Muscle layer of colon (tissue), 2 donors: Measurements from ENCODE around the gene FAM181A.

Source experiments
- H3K27ac ChIP-seq: one replicate; pipeline ENCODE4 v1.7.0; 2013; ENCODE audit warnings: low read depth, mild to moderate bottlenecking, low read length, moderate library complexity
- H3K27me3 ChIP-seq, 2 donors: one replicate each; pipeline ENCODE4 v1.7.0; 2013; ENCODE audit warnings: low read length in 2 of 2, mild to moderate bottlenecking in 2 of 2; ENCODE audit not compliant: insufficient read depth in 2 of 2, control insufficient read depth in 1 of 2
- H3K36me3 ChIP-seq: one replicate; pipeline ENCODE4 v1.7.0; 2013; ENCODE audit warnings: mild to moderate bottlenecking, low read length; ENCODE audit not compliant: insufficient read depth
- H3K4me1 ChIP-seq: one replicate; pipeline ENCODE4 v1.7.0; 2013; ENCODE audit warnings: mild to moderate bottlenecking, low read length; ENCODE audit not compliant: insufficient read depth
- H3K4me3 ChIP-seq, 2 donors: one replicate each; pipeline ENCODE4 v1.7.0; 2013; ENCODE audit warnings: low read length in 2 of 2, low read depth in 1 of 2, mild to moderate bottlenecking in 1 of 2, moderate library complexity in 1 of 2
- H3K9ac ChIP-seq: one replicate; pipeline ENCODE4 v1.7.0; 2013; ENCODE audit warnings: low read length
- H3K9me3 ChIP-seq: one replicate; pipeline ENCODE4 v1.7.0; 2013; ENCODE audit warnings: mild to moderate bottlenecking, low read length
- donor health status: abdominal sarcoma.
- donor health status: Adenocarcinoma of cecum.

The FAM181A gene

GRCh38 chr14:93935213-93935612, 8.1 kb downstream of the FAM181A start:
- no peak overlapping the region for H3K27ac ChIP-seq
- H3K9ac ChIP-seq, result no peak overlapping the region
- H3K9me3 ChIP-seq, result no peaks in the 10 kb centered on the region
- H3K4me3 ChIP-seq, result no peak overlapping the region
- H3K4me1 ChIP-seq, result peaks cover 6% of the 10 kb centered on the region
- H3K27me3 ChIP-seq, result no peaks in the 10 kb centered on the region
- peaks cover 82% of the 10 kb centered on the region for H3K36me3 ChIP-seq

GRCh38 chr14:93936245-93936644, 9.1 kb downstream of the FAM181A start:
- Histone ChIP-seq H3K36me3 (peaks cover 82% of the 10 kb centered on the region), H3K4me1 (peaks cover 14% of the 10 kb centered on the region), H3K27me3 (no peaks in the 10 kb centered on the region), H3K9ac (no peak overlapping the region), H3K27ac (peak overlapping the region; percentile 37), H3K4me3 (no peak overlapping the region), H3K9me3 (no peaks in the 10 kb centered on the region)

DNA sequence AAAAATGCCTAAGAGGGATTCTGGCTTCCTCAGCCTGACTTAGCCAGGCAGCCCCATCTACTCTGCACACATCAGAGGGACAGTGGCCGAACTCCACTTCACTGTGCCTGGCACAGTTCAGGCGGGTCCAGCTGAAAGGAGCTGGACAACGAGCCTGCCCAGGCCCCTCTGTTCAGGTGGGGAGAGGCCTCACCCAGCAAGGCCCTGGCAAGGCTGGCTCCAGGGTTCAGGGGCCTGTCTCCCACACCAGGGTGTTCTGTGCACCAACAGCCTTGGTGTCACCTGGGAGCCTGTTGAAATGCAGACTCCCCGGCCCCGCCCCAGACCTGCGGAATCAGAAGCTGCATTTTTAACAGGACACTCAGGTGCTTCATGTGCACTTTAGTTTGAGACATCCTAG, 9.8 kb downstream of the FAM181A start:
- Histone ChIP-seq H3K4me1 (peaks cover 15% of the 10 kb centered on the region), H3K27ac (no peak overlapping the region), H3K4me3 (no peak overlapping the region), H3K9me3 (no peaks in the 10 kb centered on the region), H3K36me3 (peaks cover 83% of the 10 kb centered on the region), H3K9ac (no peak overlapping the region), H3K27me3 (no peaks in the 10 kb centered on the region)

DNA sequence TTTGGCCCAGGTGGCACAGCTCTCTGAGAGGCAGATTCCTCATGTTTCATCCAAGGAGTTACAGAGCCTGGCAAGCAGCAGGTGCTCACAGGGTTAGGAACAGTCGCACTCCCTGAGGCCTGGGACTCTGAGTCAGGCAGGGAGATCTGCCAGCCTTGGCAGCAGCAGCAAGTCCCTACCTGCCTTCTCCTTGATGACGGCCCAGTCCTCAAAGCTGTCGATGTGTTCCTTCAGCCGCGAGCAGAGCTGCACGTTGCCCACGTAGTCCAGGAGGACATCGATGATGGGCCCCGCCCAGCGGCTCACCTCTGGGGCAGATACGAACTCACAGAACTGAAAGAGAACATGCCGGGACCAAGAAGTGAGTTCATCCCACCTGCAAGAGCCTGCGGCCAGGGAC, 10.4 kb downstream of the FAM181A start:
- no peaks in the 10 kb centered on the region for H3K9me3 ChIP-seq
- no peak overlapping the region for H3K9ac ChIP-seq
- no peaks in the 10 kb centered on the region for H3K27me3 ChIP-seq
- H3K4me1 ChIP-seq, result peaks cover 21% of the 10 kb centered on the region
- H3K36me3 ChIP-seq, result peaks cover 83% of the 10 kb centered on the region
- no peak overlapping the region for H3K4me3 ChIP-seq
- no peak overlapping the region for H3K27ac ChIP-seq

DNA sequence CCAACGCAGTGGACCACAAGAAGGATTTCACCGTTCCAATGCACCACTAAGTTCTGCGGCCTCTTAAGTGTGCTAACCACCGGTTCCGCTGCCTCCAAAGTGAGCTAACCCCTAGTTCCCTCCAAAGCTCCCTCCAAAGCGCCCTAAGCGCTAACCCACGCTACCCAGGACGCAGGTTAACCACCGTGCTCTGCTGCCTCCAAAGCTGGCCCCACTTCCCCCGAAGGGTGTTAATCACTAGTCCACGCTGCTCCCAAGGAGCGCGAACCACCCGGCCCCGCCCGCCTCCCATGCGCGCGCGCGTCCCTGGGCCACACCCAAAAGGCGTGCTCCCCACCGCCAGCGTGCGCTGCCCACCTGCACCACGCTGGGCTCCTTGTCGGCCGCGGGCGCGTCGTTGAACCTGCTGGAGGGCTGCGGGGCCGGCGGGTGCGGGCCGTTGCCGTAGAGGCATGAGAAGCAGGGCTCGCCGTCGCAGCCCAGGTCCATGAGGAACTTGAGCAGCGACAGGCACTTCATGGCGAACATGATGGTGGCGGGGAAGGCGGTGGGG, 11.7 kb downstream of the FAM181A start:
- H3K36me3 ChIP-seq, result peaks cover 83% of the 10 kb centered on the region
- peak overlapping the region in 1 of 2 donors; percentile 18 for H3K4me3 ChIP-seq
- H3K27ac ChIP-seq, result no peak overlapping the region
- H3K9ac ChIP-seq, result no peak overlapping the region
- peaks cover 22% of the 10 kb centered on the region for H3K4me1 ChIP-seq
- H3K9me3 ChIP-seq, result no peaks in the 10 kb centered on the region
- H3K27me3 ChIP-seq, result no peaks in the 10 kb centered on the region

DNA sequence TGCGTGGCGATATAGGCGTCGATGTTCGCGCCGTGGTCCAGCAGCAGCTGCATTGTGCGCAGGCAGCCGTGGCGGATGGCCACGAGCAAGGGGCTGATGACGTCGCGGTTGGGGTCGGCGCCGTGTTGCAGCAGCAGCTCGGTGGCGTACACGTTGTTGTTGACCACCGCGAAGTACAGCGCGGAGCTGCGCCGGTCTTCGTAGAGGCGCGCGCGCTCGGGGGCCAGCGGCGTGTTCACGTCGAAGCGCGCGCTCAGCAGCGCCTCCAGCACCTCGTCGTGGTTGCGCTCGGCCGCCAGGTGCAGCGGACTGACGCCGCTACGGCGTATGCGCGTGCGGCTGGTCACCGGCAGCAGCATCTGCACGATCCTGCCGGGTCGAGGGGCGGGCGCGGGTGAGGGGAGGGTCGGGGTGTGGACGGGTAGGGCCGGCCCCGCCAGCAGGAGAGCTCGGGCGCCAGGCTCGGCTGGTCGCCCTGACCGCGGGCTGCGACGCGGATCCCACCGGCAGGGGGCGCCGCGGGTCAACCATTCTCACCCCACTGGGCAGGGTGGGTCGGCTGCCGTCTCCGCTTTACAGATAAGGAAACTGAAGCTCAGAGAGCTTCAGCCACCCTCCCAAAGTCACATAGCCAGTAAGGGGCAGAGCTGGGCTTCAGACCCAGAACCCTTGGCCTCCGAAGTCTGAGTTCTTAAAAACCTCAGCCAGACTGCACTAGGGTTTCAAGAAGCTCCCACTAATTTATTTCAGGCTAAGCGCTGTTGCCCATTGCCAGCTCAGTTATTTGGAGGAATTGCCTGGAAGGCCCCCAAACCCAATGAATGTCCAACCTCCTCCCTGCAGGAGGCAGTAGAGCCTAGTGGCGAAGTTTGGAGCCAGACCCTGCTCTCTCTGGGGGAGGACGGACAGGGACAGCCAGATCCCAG, 12.4 kb downstream of the FAM181A start:
- Histone ChIP-seq H3K36me3 (peaks cover 82% of the 10 kb centered on the region), H3K4me3 (peak overlapping the region in 1 of 2 donors; percentile 18), H3K9ac (no peak overlapping the region), H3K9me3 (no peaks in the 10 kb centered on the region), H3K27me3 (no peaks in the 10 kb centered on the region), H3K27ac (peak overlapping the region; percentile 18), H3K4me1 (peaks cover 22% of the 10 kb centered on the region)

- Histone ChIP-seq H3K27me3 (no peaks in the 10 kb centered on the region), H3K9me3 (no peaks in the 10 kb centered on the region), H3K4me3 (no peak overlapping the region), H3K4me1 (peaks cover 22% of the 10 kb centered on the region), H3K9ac (peak overlapping the region; percentile 20), H3K36me3 (peaks cover 82% of the 10 kb centered on the region), H3K27ac (peak overlapping the region; percentile 18)
Measured at GRCh38 chr14:93940437-93940836, 13.3 kb downstream of the FAM181A start.

DNA sequence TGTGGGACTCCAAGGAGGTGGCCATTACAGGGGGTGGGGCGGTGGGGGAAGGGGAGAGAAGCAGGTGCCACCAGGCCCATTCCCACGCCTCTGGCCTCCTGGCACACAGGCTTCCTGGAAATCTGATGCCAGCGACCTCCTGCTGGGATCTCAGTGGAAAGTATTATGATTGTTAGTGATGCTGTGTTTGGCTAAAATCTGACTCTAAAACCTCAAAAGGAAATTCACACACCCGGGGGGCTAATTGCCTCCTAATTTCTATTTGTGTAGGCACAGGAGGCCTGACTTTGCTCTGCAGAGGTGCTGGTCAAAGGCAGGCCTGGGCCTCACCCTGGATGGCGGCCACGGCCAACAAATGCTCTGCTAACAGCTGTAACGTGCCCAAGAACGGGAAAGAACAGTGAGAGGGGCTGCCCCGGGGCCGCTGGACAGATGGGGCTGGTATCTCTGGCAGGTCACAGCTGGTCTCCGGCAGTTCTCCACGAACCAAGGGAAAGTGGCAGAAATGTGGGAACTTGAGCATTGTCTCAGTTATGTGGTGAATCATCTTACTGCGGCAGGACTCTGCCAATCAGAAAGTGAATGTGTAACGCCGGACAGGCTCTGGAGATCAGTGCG, 14.3 kb downstream of the FAM181A start:
- H3K9me3 ChIP-seq, result no peaks in the 10 kb centered on the region
- no peaks in the 10 kb centered on the region for H3K27me3 ChIP-seq
- peaks cover 82% of the 10 kb centered on the region for H3K36me3 ChIP-seq
- peaks cover 22% of the 10 kb centered on the region for H3K4me1 ChIP-seq
- H3K4me3 ChIP-seq, result no peak overlapping the region
- no peak overlapping the region for H3K9ac ChIP-seq
- peak overlapping the region; percentile 18 for H3K27ac ChIP-seq

DNA sequence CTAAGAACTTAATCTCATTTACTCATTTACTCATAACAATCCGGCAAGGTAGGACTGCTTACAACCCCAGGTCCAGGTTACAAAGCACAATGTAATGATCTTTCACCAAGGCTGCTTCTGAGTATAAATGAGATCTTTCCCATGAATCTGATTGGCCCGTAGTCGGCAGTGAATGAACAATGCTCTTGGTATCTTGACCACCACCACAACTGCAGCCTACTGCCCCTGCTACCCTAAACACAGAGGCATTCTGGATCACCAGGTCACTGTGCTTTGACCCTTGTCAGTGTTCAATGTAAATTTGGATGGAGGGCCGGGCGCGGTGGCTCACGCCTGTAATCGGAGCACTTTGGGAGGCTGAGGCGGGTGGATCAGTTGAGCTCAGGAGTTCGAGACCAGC, 15.9 kb downstream of the FAM181A start:
- Histone ChIP-seq H3K9me3 (no peaks in the 10 kb centered on the region), H3K27me3 (no peaks in the 10 kb centered on the region), H3K36me3 (peaks cover 78% of the 10 kb centered on the region), H3K27ac (no peak overlapping the region), H3K9ac (no peak overlapping the region), H3K4me3 (no peak overlapping the region), H3K4me1 (peaks cover 26% of the 10 kb centered on the region)

DNA sequence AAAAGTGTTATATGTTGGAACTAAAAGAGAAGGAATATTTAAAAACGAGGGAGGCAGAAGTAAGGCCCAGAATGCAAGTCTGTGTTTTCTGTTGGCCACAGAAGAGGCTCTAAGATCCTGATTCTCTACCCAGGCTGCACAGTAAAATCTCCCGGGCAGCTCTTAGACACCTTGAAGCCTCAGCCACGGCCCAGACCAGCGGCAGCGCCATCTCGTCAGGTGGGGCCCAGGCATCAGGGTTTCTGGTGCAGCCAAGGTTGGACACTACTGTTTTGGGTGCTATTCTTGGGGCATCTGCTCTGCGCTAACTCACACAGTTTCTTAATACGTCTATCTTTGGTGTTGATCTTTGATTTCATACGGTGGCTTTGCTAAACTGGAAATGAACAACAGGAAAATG, 16.8 kb downstream of the FAM181A start:
- Histone ChIP-seq H3K9ac (no peak overlapping the region), H3K4me3 (no peak overlapping the region), H3K27me3 (no peaks in the 10 kb centered on the region), H3K36me3 (peaks cover 74% of the 10 kb centered on the region), H3K9me3 (no peaks in the 10 kb centered on the region), H3K27ac (peak overlapping the region; percentile 35), H3K4me1 (peaks cover 26% of the 10 kb centered on the region)

- Histone ChIP-seq H3K36me3 (peaks cover 80% of the 10 kb centered on the region), H3K9ac (no peak overlapping the region), H3K27ac (peak overlapping the region; percentile 35), H3K4me1 (peaks cover 26% of the 10 kb centered on the region), H3K9me3 (no peaks in the 10 kb centered on the region), H3K27me3 (no peaks in the 10 kb centered on the region), H3K4me3 (no peak overlapping the region)
Measured at GRCh38 chr14:93944348-93945069, 17.4 kb downstream of the FAM181A start.
